Left colon (tissue), 2 donors: ENCODE measurements around the gene ARPC1A. TPM values are rescaled to one million over a fixed set of nuclear protein-coding genes. Genes with fewer than 3 reads are reported as not detected.
A peak's percentile ranks its signal among the peaks of the same experiment; 100 is the strongest.
"Not testable (repeated sequence)": the region's sequence is repeated elsewhere in the genome, so short reads cannot be mapped to it uniquely, and the experiment has no call there.

Experiments used
- ATAC-seq: fragments of 200-7000 bp; cut with Tn5 transposase; one replicate; pipeline ENCODE4 v1.9.1; 2020; ENCODE audit warnings: mild to moderate bottlenecking, moderate library complexity
- DNase-seq, 2 donors: peaks; one replicate each; pipeline ENCODE4 v3.0.0-alpha.2; 2020
- intact Hi-C, 2 donors: fragments of 100-400 bp; cut with DNase I in 1 of 2; cut with micrococcal nuclease in 1 of 2; formaldehyde crosslinking; loops; one replicate each; pipeline versions ENCODE4 v1.11.2 to v1.14.0; 2022; cut with DNase I, micrococcal nuclease
- long read RNA-seq: library from polyadenylated mRNA; unstranded; transcript quantifications from one replicate; pipeline ENCODE4 v2.0.0, GENCODE V29; 2021
- total RNA-seq, 2 donors: library from RNA; stranded (reverse); fragmentation: NEBNext Ultra II Directional; extraction: Animal tissue kit (Norgen Biotek cat#: 25700); gene quantifications; one replicate each; pipeline ENCODE4 v1.2.1, GENCODE V29; 2021
- donor health status: DM: no; HTN: no; CAD: no.
- donor health status: DM: yes; HTN: yes; CAD: no.

ARPC1A gene
- 100 to 1,000 TPM; 160 to 186 TPM for total RNA-seq
- long read RNA-seq, transcript ARPC1A-201 (10 exons, 1,565 nt) = major isoform, 211 of 243 reads
- long read RNA-seq, partial matches to known transcripts = 16 of 243 reads
- long read RNA-seq, other reads (novel, unspliced or antisense) = 16 of 243 reads

- ATAC-seq = peak; percentile 84
- DNase-seq = peak; percentile 88 to 92
- intact Hi-C loops = no loop called here
These were observed at the start of gene ARPC1A for GRCh38 chr7:99325592-99326407. Gene ARPC1A (plus strand): TSS chr7:99325898. CDS start chr7:99333354, 7,456 bp downstream.

GRCh38 chr7:99278180-99278579, 47.5 kb upstream of the ARPC1A start:
- intact Hi-C loops = no loop called here
- DNase-seq (no peak), ATAC-seq (no peak)

GRCh38 chr7:99284165-99284564, 41.5 kb upstream of the ARPC1A start:
- intact Hi-C loops, DNase-seq, ATAC-seq: not testable (repeated sequence)

GRCh38 chr7:99287779-99288534, 37.7 kb upstream of the ARPC1A start:
- intact Hi-C loops = no loop called here
- DNase-seq (no peak), ATAC-seq (no peak)

GRCh38 chr7:99289185-99289584, 36.5 kb upstream of the ARPC1A start:
- no peak for DNase-seq
- ATAC-seq = no peak
- intact Hi-C loops = no loop called here

- ATAC-seq, intact Hi-C loops, DNase-seq: not testable (repeated sequence)
These were observed 35.5 kb upstream of the ARPC1A start for GRCh38 chr7:99290148-99290547.

- intact Hi-C loops = no loop called here
- ATAC-seq (peak; percentile 96), DNase-seq (peak in 1 of 2 donors; percentile 22)
These were observed 34.6 kb upstream of the ARPC1A start for GRCh38 chr7:99290980-99291607.

GRCh38 chr7:99292127-99292526, 33.6 kb upstream of the ARPC1A start:
- intact Hi-C loops = no loop called here
- no peak for ATAC-seq
- DNase-seq = no peak

GRCh38 chr7:99293167-99293566, 32.5 kb upstream of the ARPC1A start:
- ATAC-seq (no peak), DNase-seq (no peak)
- intact Hi-C loops = no loop called here

- ATAC-seq (no peak), DNase-seq (no peak)
- intact Hi-C loops = no loop called here
These were observed 32.0 kb upstream of the ARPC1A start for GRCh38 chr7:99293650-99294049.

GRCh38 chr7:99296471-99296870, 29.2 kb upstream of the ARPC1A start:
- ATAC-seq (no peak), DNase-seq (no peak)
- intact Hi-C loops = no loop called here

GRCh38 chr7:99301496-99301895, 24.2 kb upstream of the ARPC1A start:
- DNase-seq = no peak
- intact Hi-C loops = no loop called here
- no peak for ATAC-seq

GRCh38 chr7:99305473-99306260, 20.0 kb upstream of the ARPC1A start:
- intact Hi-C loops = no loop called here
- DNase-seq (no peak), ATAC-seq (no peak)

GRCh38 chr7:99308461-99309074, 17.1 kb upstream of the ARPC1A start:
- ATAC-seq = no peak
- DNase-seq = no peak
- intact Hi-C loops = no loop called here

- ATAC-seq (no peak), DNase-seq (no peak)
- intact Hi-C loops = no loop called here
These were observed 16.6 kb upstream of the ARPC1A start for GRCh38 chr7:99309111-99309510.

GRCh38 chr7:99310004-99310403, 15.7 kb upstream of the ARPC1A start:
- DNase-seq = no peak
- intact Hi-C loops = loop anchor here (5.0 to 10.0 kb wide), 2 partner anchors 268 to 275 kb away; no protein-coding TSS in a partner anchor
- no peak for ATAC-seq

- no peak for DNase-seq
- intact Hi-C loops = loop anchor here (5.0 to 10.0 kb wide), 2 partner anchors 269 to 277 kb away; no protein-coding TSS in a partner anchor
- no peak for ATAC-seq
These were observed 14.0 kb upstream of the ARPC1A start for GRCh38 chr7:99311702-99312101.
